Hypothalamus (tissue), 51 donors: ENCODE measurements around the gene P2RX3.
A peak's percentile ranks its signal among the peaks of the same experiment; 100 is the strongest.
"Not testable (repeated sequence)": the region's sequence is repeated elsewhere in the genome, so short reads cannot be mapped to it uniquely, and the experiment has no call there.

Source experiments
- DNase-seq, 51 donors: peaks; one replicate each; lab custom pipeline; 2025; lab: John Stamatoyannopoulos, UW

P2RX3 gene

GRCh38 chr11:57323855-57324153 is 14.3 kb upstream of the P2RX3 start:
- peak in 2 of 51 donors; percentile 33 to 50 for DNase-seq

- DNase-seq, result peak in 19 of 51 donors; percentile 3 to 64 (median 43)
Observed at GRCh38 chr11:57324154-57324885, 13.8 kb upstream of the P2RX3 start.

DNA sequence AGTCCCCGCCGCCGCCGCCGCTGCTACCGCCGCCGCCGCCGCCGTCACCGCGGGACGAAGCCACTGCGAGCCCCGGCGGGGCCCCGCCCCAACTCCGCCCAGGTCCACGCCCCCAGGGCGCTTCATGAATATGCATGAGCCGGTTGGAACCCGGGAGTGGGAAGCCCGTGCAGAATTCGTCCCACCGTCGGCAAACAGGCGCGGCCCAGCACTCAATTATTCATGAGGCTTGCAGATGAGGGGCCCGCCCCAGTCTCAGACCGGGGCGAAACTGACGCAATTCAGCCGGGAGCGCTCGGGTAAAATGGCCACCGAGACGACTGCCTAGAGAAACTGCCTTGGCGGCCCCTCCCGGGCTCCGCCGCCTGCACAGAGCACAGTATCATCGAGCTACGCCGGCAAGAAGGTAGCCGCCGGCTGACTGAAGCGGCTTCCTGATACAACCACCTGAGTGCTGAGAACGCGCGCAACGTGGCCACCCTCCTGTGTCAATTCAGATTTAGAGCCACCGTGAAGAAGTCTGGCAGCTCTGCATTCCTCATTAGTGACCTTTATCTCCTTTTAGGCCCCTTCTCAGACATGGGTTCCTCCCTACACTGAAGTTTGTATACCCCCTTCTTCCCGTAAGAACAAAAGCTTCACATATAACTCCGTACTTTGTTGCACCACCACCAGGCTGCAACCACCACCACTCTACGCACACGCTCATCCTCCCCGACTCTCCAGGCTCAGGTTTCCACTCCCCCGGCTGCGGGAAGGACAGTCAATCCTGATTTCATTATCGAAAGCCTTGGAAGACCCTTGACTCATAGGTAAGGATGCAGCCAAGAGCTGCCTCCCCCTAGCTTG is 13.0 kb upstream of the P2RX3 start, which contains the start of gene TNKS1BP1:
TNKS1BP1 (minus strand) TSS at position 67 of the 849 bp plus-strand sequence. CDS start 3,067 bp downstream, outside the sequence.
- DNase-seq, result peak; percentile 31 to 98 (median 92)

DNA sequence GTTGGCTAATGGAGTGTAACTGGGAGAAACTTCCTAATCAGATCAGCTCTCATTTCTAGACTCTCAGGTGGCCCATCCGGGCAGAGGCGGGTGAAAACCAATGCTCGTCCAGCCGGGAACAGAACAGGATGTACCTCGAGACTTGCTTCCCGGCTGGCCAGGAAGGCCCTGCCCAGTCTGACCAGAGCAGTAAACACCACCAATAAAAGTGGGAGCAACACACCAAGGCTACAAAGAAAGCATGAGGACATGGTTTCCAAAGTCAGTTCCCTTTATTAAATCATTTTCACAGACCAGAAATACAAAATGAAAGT is 12.5 kb upstream of the P2RX3 start:
- DNase-seq, result peak in 3 of 51 donors; percentile 10 to 45 (median 22)

- DNase-seq, result no peak
Observed at GRCh38 chr11:57327721-57328120, 10.4 kb upstream of the P2RX3 start.

DNA sequence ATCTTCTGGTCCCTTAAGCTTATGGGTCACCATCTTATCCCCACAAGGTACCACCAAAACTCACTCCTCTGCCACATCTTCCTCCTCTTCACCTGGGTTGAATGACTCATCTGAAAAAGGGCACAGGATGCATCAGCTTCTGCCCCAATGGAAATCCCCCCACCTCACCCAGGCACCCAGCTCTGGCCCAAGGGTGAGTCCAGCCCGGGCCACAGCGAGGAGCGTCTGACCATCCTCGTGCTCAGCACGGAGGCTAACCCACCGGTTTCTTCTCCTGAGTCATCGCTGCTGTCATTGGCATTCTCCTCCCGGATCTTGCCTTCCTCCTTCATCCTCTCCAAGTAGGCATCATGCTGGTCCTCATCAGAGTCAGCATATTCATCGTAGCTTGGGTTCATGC is 8.1 kb upstream of the P2RX3 start:
- no peak for DNase-seq

DNA sequence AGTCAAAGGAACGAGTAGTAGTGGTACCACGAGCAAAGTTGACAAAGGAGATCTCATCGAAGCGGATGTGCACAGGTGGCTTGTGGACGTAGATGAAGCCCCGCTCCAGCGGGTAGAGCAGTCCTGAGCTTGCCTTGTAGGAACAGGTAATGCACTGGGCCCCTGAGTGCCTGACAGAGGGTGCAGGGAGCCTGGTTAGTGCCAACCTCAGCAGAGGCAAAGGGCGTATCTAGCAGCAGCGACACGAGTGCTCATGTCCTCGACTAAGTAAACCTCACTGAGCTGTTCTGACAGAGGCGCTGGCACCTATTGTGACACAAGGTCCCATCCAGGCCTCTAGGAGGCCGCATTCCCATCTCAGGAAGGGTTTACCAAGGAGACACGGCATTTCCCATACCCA is 6.4 kb upstream of the P2RX3 start:
- no peak for DNase-seq

GRCh38 chr11:57332694-57333440 is 5.3 kb upstream of the P2RX3 start:
- DNase-seq, result no peak

GRCh38 chr11:57335023-57335342 is 3.2 kb upstream of the P2RX3 start:
- DNase-seq, result no peak

- peak; percentile 35 to 92 (median 77) for DNase-seq
Observed at GRCh38 chr11:57335343-57336110, 2.6 kb upstream of the P2RX3 start, which contains the start of gene SSRP1. SSRP1 (minus strand) TSS chr11:57335892; CDS start chr11:57335121, 771 bp downstream.

DNA sequence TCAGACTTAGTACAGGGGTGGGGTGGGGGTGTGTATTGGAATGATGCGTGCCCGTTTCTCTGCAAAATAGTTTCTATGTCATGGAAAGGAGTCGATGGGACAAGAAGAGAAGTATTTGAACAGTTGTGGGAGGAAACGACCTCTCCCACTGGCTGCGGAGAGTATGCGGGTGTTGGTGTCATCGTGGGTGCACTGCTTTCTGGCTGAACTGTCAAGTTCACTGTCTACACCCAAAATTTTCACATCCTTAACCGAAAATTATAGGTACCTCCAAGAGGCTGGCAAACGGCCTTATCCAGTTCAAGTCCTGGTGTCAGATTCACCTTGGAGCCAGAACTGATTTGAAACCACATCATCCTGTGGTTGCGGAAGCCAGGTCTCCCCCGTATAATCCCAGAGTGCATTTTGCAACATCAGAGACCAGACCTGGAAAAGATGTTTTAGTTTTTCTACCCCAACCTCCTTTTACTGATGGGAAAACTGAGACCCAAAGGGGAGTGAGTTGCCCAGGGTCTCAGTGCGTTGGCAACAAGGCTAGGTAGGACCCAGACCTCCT is 2.0 kb upstream of the P2RX3 start:
- DNase-seq, result peak in 3 of 51 donors; percentile 24 to 56 (median 37)

DNA sequence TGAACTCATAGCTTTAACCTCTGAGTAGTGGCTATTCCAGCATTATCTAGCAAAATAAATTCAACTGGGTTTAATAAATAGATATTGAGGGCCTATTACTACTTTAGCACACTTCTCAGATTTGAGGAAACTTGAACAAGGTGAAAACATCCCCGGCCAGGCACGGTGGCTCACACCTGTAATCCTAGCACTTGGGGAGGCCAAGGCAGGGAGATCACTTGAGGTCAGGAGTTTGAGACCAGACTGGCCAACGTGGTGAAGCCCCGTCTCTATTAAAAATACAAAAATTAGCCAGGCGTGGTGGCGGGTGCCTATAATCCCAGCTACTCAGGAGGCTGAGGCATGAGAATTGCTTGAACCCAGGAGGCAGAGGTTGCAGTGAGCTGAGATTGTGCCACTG is 1.3 kb upstream of the P2RX3 start:
- DNase-seq, result not testable (repeated sequence)

DNA sequence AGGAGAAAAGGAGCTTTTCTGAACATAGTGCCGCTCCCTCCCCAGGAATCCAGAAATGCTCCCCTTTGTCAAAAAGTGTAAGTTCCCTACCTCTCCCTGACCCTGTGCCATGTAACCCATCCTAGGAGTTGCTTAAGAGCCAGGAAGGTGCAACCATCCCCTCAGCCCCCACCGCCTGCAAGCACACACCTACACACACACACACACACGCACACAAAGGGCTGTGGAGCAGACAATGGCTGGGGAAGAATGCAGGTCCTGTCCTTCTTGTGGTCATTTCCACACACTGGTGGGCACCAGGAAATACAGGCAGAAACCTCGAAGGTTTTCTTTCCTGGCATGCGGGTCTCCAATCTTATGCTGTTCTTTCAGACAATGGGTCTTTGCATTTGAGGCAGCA is 1.2 kb downstream of the P2RX3 start:
- DNase-seq, result no peak

DNA sequence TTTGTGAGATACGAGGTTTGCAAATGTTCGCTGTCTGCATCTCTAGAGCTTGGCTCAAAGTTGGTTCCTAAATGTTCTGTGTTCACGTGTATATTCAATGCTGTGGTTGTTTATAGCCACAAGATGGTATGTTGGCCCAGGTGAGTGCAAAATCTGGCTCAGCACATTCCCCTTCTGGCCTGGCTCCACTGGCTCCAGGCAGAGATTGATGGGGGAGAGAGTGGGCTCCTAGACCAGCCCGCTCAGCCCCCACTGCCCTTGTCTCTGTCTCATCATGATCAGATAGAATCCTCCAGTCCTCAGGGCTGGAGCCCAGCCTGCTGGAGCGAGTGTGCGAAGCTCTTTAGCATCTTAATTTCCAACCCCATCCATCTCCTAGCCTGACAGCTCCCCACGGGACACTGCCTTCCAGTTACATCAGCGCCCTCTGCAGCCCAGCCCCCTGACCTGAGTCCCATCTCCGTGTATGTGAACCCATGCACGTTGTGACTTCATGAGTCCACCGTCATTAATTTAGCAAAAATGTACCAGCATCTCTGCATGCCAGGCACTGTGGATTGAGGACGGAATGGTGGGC is 2.0 kb downstream of the P2RX3 start:
- peak in 1 of 51 donors; percentile 10 for DNase-seq

DNA sequence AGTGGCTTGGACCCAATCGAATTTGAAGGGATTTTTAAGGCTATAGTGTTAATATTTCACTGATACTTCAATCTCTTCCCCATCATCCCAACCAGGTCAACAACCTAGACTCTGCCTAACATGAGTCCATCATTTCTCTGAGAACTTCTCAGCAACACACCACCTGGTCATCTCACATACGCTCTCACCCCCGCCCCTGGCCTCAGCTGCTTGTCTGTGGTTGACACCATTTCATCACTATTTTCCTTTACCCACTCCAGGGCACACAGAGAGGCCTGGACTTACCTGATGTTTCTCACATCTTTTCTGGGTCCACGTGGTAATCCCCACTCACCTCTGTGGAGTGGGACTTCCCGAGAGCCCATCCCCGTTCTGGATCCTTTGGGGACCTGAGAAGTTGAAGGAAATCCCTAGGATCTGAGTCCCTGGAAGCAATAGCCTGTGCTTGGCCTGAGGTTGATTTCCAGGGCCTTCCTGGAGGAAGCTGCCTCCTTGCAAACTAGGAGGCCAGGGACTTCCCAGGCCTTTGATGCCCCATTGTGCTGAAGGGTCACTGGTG is 3.2 kb downstream of the P2RX3 start:
- no peak for DNase-seq

- no peak for DNase-seq
Observed at GRCh38 chr11:57342702-57343101, 4.5 kb downstream of the P2RX3 start.

GRCh38 chr11:57343825-57344224 is 5.7 kb downstream of the P2RX3 start:
- no peak for DNase-seq

- DNase-seq, result no peak
Observed at GRCh38 chr11:57344826-57345225, 6.7 kb downstream of the P2RX3 start.

DNA sequence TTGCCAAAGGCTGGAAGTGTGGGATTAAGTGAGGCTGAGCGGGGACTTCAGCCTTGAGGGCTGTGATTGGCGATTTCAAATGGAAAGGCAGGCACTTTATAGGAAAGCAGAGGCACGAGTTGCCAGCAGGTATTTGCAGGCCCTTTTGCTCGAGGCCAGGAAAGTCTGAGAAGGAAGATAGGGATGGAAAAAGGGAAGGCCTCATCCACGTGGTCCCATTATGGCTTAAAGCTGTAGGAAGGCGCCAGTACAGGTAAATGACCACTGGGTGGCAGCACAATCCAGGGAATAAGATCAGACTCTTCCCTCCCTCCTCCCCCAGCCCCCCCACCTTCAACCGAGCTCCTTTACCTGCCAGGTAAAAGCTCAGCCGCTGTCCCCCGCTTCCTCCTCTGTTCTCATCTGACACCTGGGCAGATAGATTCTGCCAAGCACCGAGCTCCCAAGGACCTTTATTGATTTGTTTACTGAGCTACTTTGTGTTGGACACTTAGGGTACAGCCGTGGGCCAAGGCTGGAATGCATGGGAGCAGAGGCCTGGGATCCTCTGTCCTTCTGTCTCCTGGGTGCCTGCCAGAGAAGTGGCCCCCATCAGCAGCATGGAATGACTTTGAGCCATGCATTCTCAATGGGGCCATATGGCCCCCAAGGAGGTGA is 7.5 kb downstream of the P2RX3 start:
- DNase-seq, result peak in 40 of 51 donors; percentile 6 to 75 (median 36)
